Neural progenitor cell (in vitro differentiated cells): ENCODE data around the gene DNAAF6. TPM values are rescaled to one million over a fixed set of nuclear protein-coding genes. Genes with fewer than 3 reads are reported as not detected.

Experiments
- DNase-seq: peaks from one replicate; pipeline ENCODE4 v3.0.0-alpha.2; 2016; ENCODE audit warnings: low spot score
- H2AFZ ChIP-seq: fragments of 200-600 bp; sonication (generic); replicated peaks from 2 replicates; pipeline ENCODE4 v1.6.1; 2016; ENCODE audit warnings: antibody characterized with exemption
- H3F3A ChIP-seq: fragments of 200-600 bp; sonication (generic); 2 replicates; pipeline ENCODE4 v1.6.1; 2016; ENCODE audit warnings: antibody characterized with exemption, low read depth
- H3K27ac ChIP-seq: fragments of 200-600 bp; sonication (generic); 2 replicates; pipeline ENCODE4 v1.5.1; 2016; ENCODE audit warnings: mild to moderate bottlenecking
- H3K27me3 ChIP-seq: fragments of 200-600 bp; sonication (generic); 2 replicates; pipeline ENCODE4 v1.6.1; 2016; ENCODE audit warnings: mild to moderate bottlenecking, moderate library complexity
- H3K36me3 ChIP-seq: fragments of 200-600 bp; sonication (generic); 2 replicates; pipeline ENCODE4 v1.5.1; 2016
- H3K4me1 ChIP-seq: fragments of 200-600 bp; sonication (generic); 2 replicates; pipeline ENCODE4 v1.6.1; 2016; ENCODE audit warnings: mixed run types
- H3K4me2 ChIP-seq: fragments of 200-600 bp; sonication (generic); 2 replicates; pipeline ENCODE4 v1.6.1; 2016
- H3K4me3 ChIP-seq: fragments of 200-600 bp; sonication (generic); 2 replicates; pipeline ENCODE4 v1.5.1; 2016
- H3K79me2 ChIP-seq: fragments of 200-600 bp; sonication (generic); 2 replicates; pipeline ENCODE4 v1.6.1; 2016; ENCODE audit warnings: low read depth
- H3K9ac ChIP-seq: fragments of 200-600 bp; sonication (generic); 2 replicates; pipeline ENCODE4 v1.6.1; 2016
- H3K9me3 ChIP-seq: fragments of 200-600 bp; sonication (generic); 2 replicates; pipeline ENCODE4 v1.5.1; 2016; ENCODE audit warnings: low read depth
- H4K20me1 ChIP-seq: fragments of 200-600 bp; sonication (generic); 2 replicates; pipeline ENCODE4 v1.6.1; 2016; ENCODE audit warnings: low read depth
- H3K27ac Mint-ChIP-seq: 3 replicates; pipeline ENCODE4 v1.8.0; 2021; ENCODE audit warnings: mixed read lengths
- H3K27me3 Mint-ChIP-seq: 2 replicates; pipeline ENCODE4 v1.8.0; 2022; ENCODE audit warnings: low read depth, mild to moderate bottlenecking, inconsistent platforms, moderate library complexity, mixed read lengths; ENCODE audit not compliant: insufficient read depth
- H3K36me3 Mint-ChIP-seq: 3 replicates; pipeline ENCODE4 v1.8.0; 2021; ENCODE audit warnings: mixed read lengths
- H3K4me1 Mint-ChIP-seq: 3 replicates; pipeline ENCODE4 v1.8.0; 2021; ENCODE audit warnings: mixed read lengths
- H3K4me3 Mint-ChIP-seq: 3 replicates; pipeline ENCODE4 v1.8.0; 2021; ENCODE audit warnings: mild to moderate bottlenecking, moderate library complexity, mixed read lengths
- H3K9me3 Mint-ChIP-seq: 3 replicates; pipeline ENCODE4 v1.8.0; 2020; ENCODE audit warnings: mixed read lengths
- EZH2 ChIP-seq: fragments of 200-600 bp; sonication (generic); IDR thresholded peaks from 2 replicates; pipeline ENCODE4 v1.6.1; 2017; ENCODE audit warnings: antibody characterized with exemption, mild to moderate bottlenecking, moderate library complexity
- EZH2phosphoT487 ChIP-seq: fragments of 200-600 bp; sonication (generic); IDR thresholded peaks from 2 replicates; pipeline ENCODE4 v1.6.1; 2017; ENCODE audit warnings: antibody characterized with exemption
- small RNA-seq: library from RNA; depleted of rRNA; stranded (forward); fragments of <200 nt; gene quantifications from one replicate; pipeline ENCODE3, GENCODE V24; 2015
- total RNA-seq: library from RNA; depleted of rRNA; stranded (reverse); fragments of >200 nt; gene quantifications from 2 replicates; pipeline ENCODE4 v1.2.3, GENCODE V29; 2015; ENCODE audit warnings: low replicate concordance
- TF ChIP-seq, protein P1 (sequence below): fragments of 200-600 bp; sonication (generic); IDR thresholded peaks from 2 replicates; pipeline ENCODE4 v1.5.1; 2017; ENCODE audit warnings: antibody characterized with exemption, mild to moderate bottlenecking

Gene DNAAF6
- total RNA-seq, 1 donor from 2014 or later = 0.07 TPM

DNA sequence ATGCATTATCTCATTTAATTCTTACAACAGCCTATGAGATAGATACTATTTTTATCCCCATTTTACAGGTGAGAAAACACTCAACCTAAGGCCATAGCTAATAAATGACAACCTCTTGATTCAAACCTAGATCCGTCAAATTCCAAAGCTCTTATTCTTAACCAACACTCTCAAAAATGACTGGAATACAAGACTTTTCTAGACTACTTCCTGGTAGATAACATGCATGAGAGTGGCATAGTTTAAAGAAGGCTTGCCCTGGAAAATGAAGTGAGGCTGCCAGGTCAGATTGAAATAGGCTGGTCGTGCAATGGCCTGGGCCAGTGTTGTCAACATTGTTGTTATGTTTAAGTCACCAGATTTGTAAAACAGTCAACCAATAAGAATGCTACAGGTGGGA is 86.6 kb downstream of the DNAAF6 start:
- H3K36me3 ChIP-seq = no peaks in the 10 kb centered on the region
- no peak overlapping the region for H3K4me3 ChIP-seq
- H3K4me1 ChIP-seq = peaks cover 10% of the 10 kb centered on the region
- DNase-seq = no peak
- no peak overlapping the region for H3K4me2 ChIP-seq
- no peak overlapping the region for H3K9ac ChIP-seq
- no peaks in the 10 kb centered on the region for H3K27me3 ChIP-seq
- Mint-ChIP-seq H3K27me3 (peaks cover 2% of the 10 kb centered on the region), H3K4me1 (no peaks in the 10 kb centered on the region), H3K4me3 (no peak overlapping the region), H3K36me3 (peaks cover 2% of the 10 kb centered on the region), H3K9me3 (peaks cover 3% of the 10 kb centered on the region), H3K27ac (no peak overlapping the region)
- no peaks in the 10 kb centered on the region for H3F3A ChIP-seq
- H2AFZ ChIP-seq = no peak overlapping the region
- H3K27ac ChIP-seq = no peak overlapping the region
- peaks cover 4% of the 10 kb centered on the region for H3K9me3 ChIP-seq
- no peaks in the 10 kb centered on the region for H4K20me1 ChIP-seq
- H3K79me2 ChIP-seq = no peaks in the 10 kb centered on the region
- TF ChIP-seq EZH2phosphoT487 (no peak), EZH2 (no peak)
- TF ChIP-seq, protein P1, sequence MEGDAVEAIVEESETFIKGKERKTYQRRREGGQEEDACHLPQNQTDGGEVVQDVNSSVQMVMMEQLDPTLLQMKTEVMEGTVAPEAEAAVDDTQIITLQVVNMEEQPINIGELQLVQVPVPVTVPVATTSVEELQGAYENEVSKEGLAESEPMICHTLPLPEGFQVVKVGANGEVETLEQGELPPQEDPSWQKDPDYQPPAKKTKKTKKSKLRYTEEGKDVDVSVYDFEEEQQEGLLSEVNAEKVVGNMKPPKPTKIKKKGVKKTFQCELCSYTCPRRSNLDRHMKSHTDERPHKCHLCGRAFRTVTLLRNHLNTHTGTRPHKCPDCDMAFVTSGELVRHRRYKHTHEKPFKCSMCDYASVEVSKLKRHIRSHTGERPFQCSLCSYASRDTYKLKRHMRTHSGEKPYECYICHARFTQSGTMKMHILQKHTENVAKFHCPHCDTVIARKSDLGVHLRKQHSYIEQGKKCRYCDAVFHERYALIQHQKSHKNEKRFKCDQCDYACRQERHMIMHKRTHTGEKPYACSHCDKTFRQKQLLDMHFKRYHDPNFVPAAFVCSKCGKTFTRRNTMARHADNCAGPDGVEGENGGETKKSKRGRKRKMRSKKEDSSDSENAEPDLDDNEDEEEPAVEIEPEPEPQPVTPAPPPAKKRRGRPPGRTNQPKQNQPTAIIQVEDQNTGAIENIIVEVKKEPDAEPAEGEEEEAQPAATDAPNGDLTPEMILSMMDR = no peak

Small RNA genes within 50 kb of the gene (small RNA-seq; reads per million reads assigned to genes)
- not detected for gene RF00019

Other genes with a start within 250 kb of the DNAAF6 start
- gene MORC4, start 206.4 kb upstream of the DNAAF6 start, total RNA-seq = 4.2 and 7.6 TPM in 2 replicates
- 16.6 and 29.1 TPM in 2 replicates for gene RBM41, start 87.8 kb upstream of the DNAAF6 start, total RNA-seq
- gene NUP62CL, start 178 bp upstream of the DNAAF6 start, total RNA-seq = 9.8 and 16.9 TPM in 2 replicates
- gene FRMPD3, start 243.0 kb downstream of the DNAAF6 start, total RNA-seq = 0.04 and 0.28 TPM in 2 replicates